ENCODE results near the gene GRM8. TPM values are rescaled to one million over a fixed set of nuclear protein-coding genes. Genes with fewer than 3 reads are reported as not detected.
A peak's percentile ranks its signal among the peaks of the same experiment; 100 is the strongest.

GRM8 gene
- total and polyA plus RNA-seq, 9 of the 15 experiments (the other 6 are each of a cell fraction or from before 2014, with no cell fraction given): 0.13 TPM; not detected in 7

DNA sequence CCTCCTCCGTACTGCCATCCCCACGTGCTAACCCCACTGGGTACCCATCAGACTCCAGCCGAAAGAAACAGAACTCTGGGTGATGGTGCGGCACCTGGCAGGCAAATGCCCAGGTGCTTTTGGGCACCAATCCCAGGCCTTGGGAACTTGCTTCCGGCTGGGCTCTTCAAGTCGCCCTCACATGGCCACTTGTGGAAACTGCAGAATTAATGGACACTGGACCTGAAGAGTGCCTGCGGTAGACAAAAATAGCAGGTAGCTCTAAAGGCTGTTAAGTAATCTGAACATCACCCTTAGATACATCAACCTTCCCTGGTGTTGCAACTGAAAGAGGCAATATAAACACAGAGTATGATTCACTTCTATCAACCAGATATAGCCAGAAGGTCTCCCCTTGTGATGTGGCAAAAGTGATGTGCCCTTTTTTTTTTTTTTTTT is 644.4 kb downstream of the GRM8 start (continued):
- TF ChIP-seq ZNF707 (CRISPR knock-in tag; conservative IDR thresholded peaks at IDR 0.05): no peak
- TF ChIP-seq, protein P1, sequence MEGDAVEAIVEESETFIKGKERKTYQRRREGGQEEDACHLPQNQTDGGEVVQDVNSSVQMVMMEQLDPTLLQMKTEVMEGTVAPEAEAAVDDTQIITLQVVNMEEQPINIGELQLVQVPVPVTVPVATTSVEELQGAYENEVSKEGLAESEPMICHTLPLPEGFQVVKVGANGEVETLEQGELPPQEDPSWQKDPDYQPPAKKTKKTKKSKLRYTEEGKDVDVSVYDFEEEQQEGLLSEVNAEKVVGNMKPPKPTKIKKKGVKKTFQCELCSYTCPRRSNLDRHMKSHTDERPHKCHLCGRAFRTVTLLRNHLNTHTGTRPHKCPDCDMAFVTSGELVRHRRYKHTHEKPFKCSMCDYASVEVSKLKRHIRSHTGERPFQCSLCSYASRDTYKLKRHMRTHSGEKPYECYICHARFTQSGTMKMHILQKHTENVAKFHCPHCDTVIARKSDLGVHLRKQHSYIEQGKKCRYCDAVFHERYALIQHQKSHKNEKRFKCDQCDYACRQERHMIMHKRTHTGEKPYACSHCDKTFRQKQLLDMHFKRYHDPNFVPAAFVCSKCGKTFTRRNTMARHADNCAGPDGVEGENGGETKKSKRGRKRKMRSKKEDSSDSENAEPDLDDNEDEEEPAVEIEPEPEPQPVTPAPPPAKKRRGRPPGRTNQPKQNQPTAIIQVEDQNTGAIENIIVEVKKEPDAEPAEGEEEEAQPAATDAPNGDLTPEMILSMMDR (IDR thresholded peaks at IDR 0.05 in 2 of 3, conservative IDR thresholded peaks at IDR 0.05 in 1 of 3; ENCODE audit: insufficient read depth in 2 of 3, low read depth in 1 of 3, low read length in 3 of 3): peak; percentile 37 to 57 (median 43)

DNA sequence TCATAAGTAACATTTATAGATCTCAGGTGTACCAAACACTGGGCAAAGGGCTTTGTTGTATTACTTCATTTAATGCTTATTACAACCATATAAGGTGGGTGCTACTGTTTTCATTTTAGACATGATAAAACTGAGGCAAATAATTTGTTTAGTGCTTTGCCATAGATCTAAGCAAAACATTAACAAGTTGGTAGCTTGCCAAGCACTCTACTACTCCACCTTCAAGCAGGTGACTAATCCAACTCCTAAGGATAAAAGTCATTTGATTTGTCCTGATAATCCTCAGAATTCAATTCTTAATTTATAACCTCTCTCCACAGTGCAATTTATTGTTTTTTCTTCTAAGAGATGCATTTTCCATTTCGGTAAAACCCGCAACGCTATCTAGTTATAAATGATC is 646.4 kb downstream of the GRM8 start:
- POLR2A ChIA-PET: no interaction called here
- no TSS peak for BruUV-seq (replicated peaks)

More for the DNA sequence above, 646.4 kb downstream of the GRM8 start:
- Histone ChIP-seq H3K27ac (ENCODE audit: extremely low read depth, low read depth, low read length) (no peak overlapping the region), H3K4me2 (ENCODE audit: insufficient read depth, low read length) (no peak overlapping the region), H2AFZ (ENCODE audit: low read depth, low read length) (no peak overlapping the region), H3K9ac (ENCODE audit: insufficient read depth in 1 of 2, low read depth in 2 of 2, low read length in 2 of 2) (no peak overlapping the region), H3K4me3 (no peak overlapping the region), H3K27me3 (ENCODE audit: control insufficient read depth in 2 of 2, insufficient read depth in 2 of 2, low read length in 2 of 2) (no peaks in the 10 kb centered on the region), H3K9me3 (replicated peaks; ENCODE audit: control insufficient read depth, insufficient read depth, low read depth, low read length) (no peaks in the 10 kb centered on the region), H3K4me1 (replicated peaks in 1 of 2; ENCODE audit: control insufficient read depth in 2 of 2, insufficient read depth in 2 of 2, low read length in 2 of 2) (no peaks in the 10 kb centered on the region), H3K79me2 (ENCODE audit: control insufficient read depth, insufficient read depth, low read length) (no peaks in the 10 kb centered on the region), H4K20me1 (replicated peaks; ENCODE audit: control insufficient read depth, insufficient read depth, low read length) (no peaks in the 10 kb centered on the region), H3K9me1 (ENCODE audit: control insufficient read depth, insufficient read depth, low read length) (no peaks in the 10 kb centered on the region), H3K36me3 (ENCODE audit: control insufficient read depth, insufficient read depth, low read length) (no peaks in the 10 kb centered on the region)
- no peak for TF ChIP-seq MEIS2 (IDR thresholded peaks at IDR 0.05; ENCODE audit: partially characterized antibody)
- 1% methylated on average over 3 of the region's 3 CpGs for WGBS (ENCODE audit: insufficient coverage, low coverage, missing lambda C conversion rate)
- in situ Hi-C loops (cut with MboI) (no loop called here), intact Hi-C loops (cut with micrococcal nuclease) (no loop called here)
- ATAC-seq: no peak
- no peak for FAIRE-seq
- DNase-seq (ENCODE audit: extremely low read depth in 1 of 4, low spot score in 3 of 4): no peak
- CTCF ChIA-PET (ENCODE audit: low intra/inter-chr PET ratio): no interaction called here

Data from K562 (cell line).